Stimulated activated naive CD8-positive, alpha-beta T cell treated with anti-CD3 and anti-CD28 coated beads, Interleukin-15, amount 100 ng/mL, for 72 hours (primary cell): Measurements from ENCODE around the gene SCAPER.
"Not testable (repeated sequence)": the region's sequence is repeated elsewhere in the genome, so short reads cannot be mapped to it uniquely, and the experiment has no call there.

Source experiments
- ATAC-seq: fragments of 150-1000 bp; cut with Tn5 transposase; 2 replicates; pipeline ENCODE4 v1.10.0; 2021; ENCODE audit warnings: mild to moderate bottlenecking, moderate library complexity
- DNase-seq, 2 donors: peaks; one replicate each; pipeline ENCODE4 v3.0.0; 2021 to 2022
- H3K27ac Mint-ChIP-seq, 2 donors: one replicate each; pipeline ENCODE4 v1.8.0; 2022; ENCODE audit warnings: mild to moderate bottlenecking in 2 of 2, mixed read lengths in 2 of 2, moderate library complexity in 2 of 2
- H3K27me3 Mint-ChIP-seq: one replicate; pipeline ENCODE4 v1.8.0; 2022; ENCODE audit warnings: mixed read lengths
- H3K4me1 Mint-ChIP-seq: one replicate; pipeline ENCODE4 v1.8.0; 2022; ENCODE audit warnings: mild to moderate bottlenecking, mixed read lengths
- H3K4me3 Mint-ChIP-seq, 2 donors: one replicate each; pipeline ENCODE4 v1.8.0; 2022; ENCODE audit warnings: mild to moderate bottlenecking in 2 of 2, mixed read lengths in 2 of 2, moderate library complexity in 1 of 2
- H3K9me3 Mint-ChIP-seq, 2 donors: one replicate each; pipeline ENCODE4 v1.8.0; 2022; ENCODE audit warnings: mixed read lengths in 2 of 2

Gene SCAPER

GRCh38 chr15:76846782-76847181 is 58.4 kb downstream of the SCAPER start:
- Mint-ChIP-seq H3K27ac (no peak overlapping the region), H3K4me3 (no peak overlapping the region), H3K4me1 (peaks cover 27% of the 10 kb centered on the region), H3K27me3 (no peaks in the 10 kb centered on the region), H3K9me3 (peaks cover 11 to 25% of the 10 kb centered on the region in 2 donors)
- no peak for DNase-seq
- no peak for ATAC-seq

GRCh38 chr15:76844096-76844495 is 61.0 kb downstream of the SCAPER start:
- peaks cover 18% of the 10 kb centered on the region for H3K4me1 Mint-ChIP-seq
- H3K27me3 Mint-ChIP-seq, result no peaks in the 10 kb centered on the region
- no peak overlapping the region for H3K27ac Mint-ChIP-seq
- DNase-seq (no peak), ATAC-seq (no peak)
- H3K4me3 Mint-ChIP-seq, result no peak overlapping the region
- H3K9me3 Mint-ChIP-seq, result peaks cover 0 to 2% of the 10 kb centered on the region in 2 donors

- Mint-ChIP-seq H3K27ac (peak overlapping the region in 1 of 2 donors; percentile 82), H3K27me3 (no peaks in the 10 kb centered on the region), H3K9me3 (no peaks in the 10 kb centered on the region), H3K4me3 (no peak overlapping the region), H3K4me1 (peaks cover 16% of the 10 kb centered on the region)
- ATAC-seq (no peak), DNase-seq (no peak)
These were observed 61.9 kb downstream of the SCAPER start for GRCh38 chr15:76843269-76843668.

- Mint-ChIP-seq H3K27me3 (no peaks in the 10 kb centered on the region), H3K4me3 (no peak overlapping the region), H3K27ac (no peak overlapping the region), H3K4me1 (peaks cover 20% of the 10 kb centered on the region), H3K9me3 (peaks cover 0 to 12% of the 10 kb centered on the region in 2 donors)
- ATAC-seq (no peak), DNase-seq (no peak)
These were observed 64.2 kb downstream of the SCAPER start for GRCh38 chr15:76840830-76841460.

- no peak overlapping the region for H3K4me3 Mint-ChIP-seq
- no peaks in the 10 kb centered on the region for H3K27me3 Mint-ChIP-seq
- H3K9me3 Mint-ChIP-seq, result peaks cover 14 to 25% of the 10 kb centered on the region in 2 donors
- H3K27ac Mint-ChIP-seq, result no peak overlapping the region
- peaks cover 10% of the 10 kb centered on the region for H3K4me1 Mint-ChIP-seq
- ATAC-seq, result no peak
- DNase-seq, result no peak
These were observed 66.0 kb downstream of the SCAPER start for GRCh38 chr15:76839173-76839572.

- DNase-seq, result no peak
- no peak overlapping the region for H3K27ac Mint-ChIP-seq
- H3K9me3 Mint-ChIP-seq, result peaks cover 31 to 41% of the 10 kb centered on the region in 2 donors
- ATAC-seq, result no peak
- H3K27me3 Mint-ChIP-seq, result no peaks in the 10 kb centered on the region
- peaks cover 5% of the 10 kb centered on the region for H3K4me1 Mint-ChIP-seq
- no peak overlapping the region for H3K4me3 Mint-ChIP-seq
These were observed 67.7 kb downstream of the SCAPER start for GRCh38 chr15:76837474-76837873.

GRCh38 chr15:76829939-76830338 is 75.2 kb downstream of the SCAPER start:
- no peak for ATAC-seq
- DNase-seq, result no peak
- H3K9me3 Mint-ChIP-seq, result peaks cover 27 to 28% of the 10 kb centered on the region in 2 donors
- H3K27me3 Mint-ChIP-seq, result no peaks in the 10 kb centered on the region
- H3K4me1 Mint-ChIP-seq, result peaks cover 16% of the 10 kb centered on the region
- H3K27ac Mint-ChIP-seq, result no peak overlapping the region
- H3K4me3 Mint-ChIP-seq, result no peak overlapping the region

GRCh38 chr15:76823890-76824289 is 81.2 kb downstream of the SCAPER start:
- Mint-ChIP-seq H3K27me3 (no peaks in the 10 kb centered on the region), H3K9me3 (no peaks in the 10 kb centered on the region), H3K4me1 (peaks cover 33% of the 10 kb centered on the region), H3K4me3 (no peak overlapping the region), H3K27ac (no peak overlapping the region)
- no peak for ATAC-seq
- DNase-seq, result no peak

- Mint-ChIP-seq H3K4me1 (peaks cover 39% of the 10 kb centered on the region), H3K4me3 (no peak overlapping the region), H3K9me3 (peaks cover 0 to 5% of the 10 kb centered on the region in 2 donors), H3K27me3 (no peaks in the 10 kb centered on the region), H3K27ac (peak overlapping the region in 1 of 2 donors; percentile 74)
- no peak for DNase-seq
- ATAC-seq, result no peak
These were observed 81.8 kb downstream of the SCAPER start for GRCh38 chr15:76823303-76823702.

- not testable (repeated sequence) for H3K4me3 Mint-ChIP-seq, H3K9me3 Mint-ChIP-seq, H3K27ac Mint-ChIP-seq, DNase-seq, H3K27me3 Mint-ChIP-seq, ATAC-seq
- peaks cover 25% of the 10 kb centered on the region for H3K4me1 Mint-ChIP-seq
These were observed 86.2 kb downstream of the SCAPER start for GRCh38 chr15:76818926-76819325.

- no peaks in the 10 kb centered on the region for H3K27me3 Mint-ChIP-seq
- DNase-seq, result no peak
- H3K4me3 Mint-ChIP-seq, result no peak overlapping the region
- peaks cover 28% of the 10 kb centered on the region for H3K4me1 Mint-ChIP-seq
- peaks cover 0 to 6% of the 10 kb centered on the region in 2 donors for H3K9me3 Mint-ChIP-seq
- no peak overlapping the region for H3K27ac Mint-ChIP-seq
- no peak for ATAC-seq
These were observed 89.7 kb downstream of the SCAPER start for GRCh38 chr15:76815421-76815820.

- ATAC-seq, result no peak
- Mint-ChIP-seq H3K27ac (peak overlapping the region in 1 of 2 donors; percentile 93), H3K4me1 (peaks cover 9% of the 10 kb centered on the region), H3K4me3 (no peak overlapping the region), H3K9me3 (no peaks in the 10 kb centered on the region), H3K27me3 (no peaks in the 10 kb centered on the region)
- DNase-seq, result no peak
These were observed 92.8 kb downstream of the SCAPER start for GRCh38 chr15:76812381-76812780.

GRCh38 chr15:76809412-76810103 is 95.6 kb downstream of the SCAPER start:
- Mint-ChIP-seq H3K27me3 (no peaks in the 10 kb centered on the region), H3K4me1 (peaks cover 9% of the 10 kb centered on the region), H3K9me3 (no peaks in the 10 kb centered on the region), H3K4me3 (no peak overlapping the region), H3K27ac (no peak overlapping the region)
- DNase-seq, result no peak
- ATAC-seq, result no peak

- Mint-ChIP-seq H3K4me1 (no peaks in the 10 kb centered on the region), H3K27me3 (no peaks in the 10 kb centered on the region), H3K9me3 (no peaks in the 10 kb centered on the region), H3K27ac (no peak overlapping the region), H3K4me3 (no peak overlapping the region)
- DNase-seq (no peak), ATAC-seq (no peak)
These were observed 102.0 kb downstream of the SCAPER start for GRCh38 chr15:76803049-76803571.

GRCh38 chr15:76802411-76802810 is 102.7 kb downstream of the SCAPER start:
- H3K4me1 Mint-ChIP-seq, result no peaks in the 10 kb centered on the region
- DNase-seq, result no peak
- no peaks in the 10 kb centered on the region for H3K27me3 Mint-ChIP-seq
- no peak for ATAC-seq
- H3K4me3 Mint-ChIP-seq, result no peak overlapping the region
- no peak overlapping the region for H3K27ac Mint-ChIP-seq
- no peaks in the 10 kb centered on the region for H3K9me3 Mint-ChIP-seq

GRCh38 chr15:76799760-76800159 is 105.4 kb downstream of the SCAPER start:
- DNase-seq (no peak), ATAC-seq (no peak)
- no peaks in the 10 kb centered on the region for H3K27me3 Mint-ChIP-seq
- H3K27ac Mint-ChIP-seq, result no peak overlapping the region
- no peak overlapping the region for H3K4me3 Mint-ChIP-seq
- no peaks in the 10 kb centered on the region for H3K4me1 Mint-ChIP-seq
- no peaks in the 10 kb centered on the region for H3K9me3 Mint-ChIP-seq
